OCI-LY7 (cell line): ENCODE measurements around the gene FAIM2. TPM values are rescaled to one million over a fixed set of nuclear protein-coding genes. Genes with fewer than 3 reads are reported as not detected.

Experiments used
- BruUV-seq: library from RNA; stranded (reverse); fragments of 400-500 nt; replicated peaks from 2 replicates; lab custom pipeline; 2021; lab: Mats Ljungman, UMichigan
- CTCF ChIA-PET: fragments of 300-600 bp; sonication (Branson Sonifier 250); formaldehyde crosslinking; loops from one replicate; lab custom pipeline; 2022; ENCODE audit warnings: antibody characterized with exemption; ENCODE audit not compliant: unreplicated experiment; lab: Charles Lee
- POLR2A ChIA-PET: fragments of 300-600 bp; sonication (Branson Sonifier 250); formaldehyde crosslinking; loops from one replicate; lab custom pipeline; 2022; ENCODE audit warnings: antibody characterized with exemption; lab: Charles Lee
- DNase-seq: peaks from one replicate; pipeline ENCODE4 v3.0.0-alpha.2; 2015; ENCODE audit warnings: low spot score
- H2AFZ ChIP-seq: fragments of 200-600 bp; sonication (generic), shearing (Covaris generic); 2 replicates; pipeline ENCODE4 v1.6.1; 2014; ENCODE audit warnings: mild to moderate bottlenecking, antibody characterized with exemption, low read length, moderate library complexity
- H3K27ac ChIP-seq: fragments of 200-600 bp; sonication (generic); 2 replicates; pipeline ENCODE4 v1.5.1; 2014; ENCODE audit warnings: mixed run types, low read depth, mild to moderate bottlenecking, moderate library complexity, low read length, inconsistent platforms; ENCODE audit not compliant: poor library complexity, severe bottlenecking
- H3K36me3 ChIP-seq: fragments of 200-600 bp; sonication (generic); 2 replicates; pipeline ENCODE4 v1.6.1; 2014; ENCODE audit warnings: mild to moderate bottlenecking, antibody characterized with exemption, low read length, moderate library complexity, mixed read lengths; ENCODE audit not compliant: insufficient read depth
- H3K4me1 ChIP-seq: fragments of 200-600 bp; sonication (generic); 2 replicates; pipeline ENCODE4 v1.5.1; 2014; ENCODE audit warnings: mild to moderate bottlenecking, low read length; ENCODE audit not compliant: insufficient read depth, poor library complexity, severe bottlenecking
- H3K4me2 ChIP-seq: fragments of 200-600 bp; sonication (generic); 2 replicates; pipeline ENCODE4 v1.6.1; 2014; ENCODE audit warnings: mild to moderate bottlenecking, low read length
- H3K4me3 ChIP-seq: fragments of 200-600 bp; sonication (generic); 2 replicates; pipeline ENCODE4 v1.5.1; 2014; ENCODE audit warnings: mild to moderate bottlenecking, low read depth, low read length; ENCODE audit not compliant: poor library complexity, severe bottlenecking
- H3K79me2 ChIP-seq: fragments of 200-600 bp; sonication (generic); 2 replicates; pipeline ENCODE4 v1.6.1; 2016; ENCODE audit warnings: low read depth, mild to moderate bottlenecking, low read length, moderate library complexity, mixed read lengths; ENCODE audit not compliant: insufficient read depth
- H3K9me2 ChIP-seq: fragments of 200-600 bp; sonication (generic); 2 replicates; pipeline ENCODE4 v1.6.1; 2016; ENCODE audit warnings: mild to moderate bottlenecking, low read length, mixed read lengths; ENCODE audit not compliant: insufficient read depth
- H3K9me3 ChIP-seq: fragments of 200-600 bp; sonication (generic); 2 replicates; pipeline ENCODE4 v1.6.1; 2014; ENCODE audit warnings: mild to moderate bottlenecking, mixed run types, low read length, mixed read lengths
- H4K20me1 ChIP-seq: fragments of 200-600 bp; sonication (generic); 2 replicates; pipeline ENCODE4 v1.6.1; 2014; ENCODE audit warnings: mild to moderate bottlenecking, antibody characterized with exemption, low read length, moderate library complexity, mixed read lengths; ENCODE audit not compliant: insufficient read depth
- CTCF ChIP-seq: fragments of 200-600 bp; sonication (generic); conservative IDR thresholded peaks from 2 replicates; pipeline ENCODE4 v1.5.1; 2014; ENCODE audit warnings: mild to moderate bottlenecking, antibody characterized with exemption, low read length, moderate library complexity, mixed read lengths
- EZH2phosphoT487 ChIP-seq: fragments of 200-600 bp; sonication (generic); IDR thresholded peaks from 2 replicates; pipeline ENCODE4 v1.6.1; 2018; ENCODE audit warnings: low read depth, borderline replicate concordance, mild to moderate bottlenecking, mixed run types, antibody characterized with exemption, low read length, moderate library complexity, mixed read lengths
- intact Hi-C: fragments of 100-400 bp; cut with micrococcal nuclease; formaldehyde crosslinking; loops from one replicate; pipeline ENCODE4 v1.10.0; 2022; ENCODE audit not compliant: unreplicated experiment
- total RNA-seq, 2 experiments: library from RNA; depleted of rRNA in 1 of 2; stranded (reverse); fragments of >200 nt in 1 of 2; shearing (Covaris generic) in 1 of 2; gene quantifications; 2 replicates each; pipeline ENCODE4 v1.2.3, GENCODE V29; 2014 to 2022

FAIM2 gene
- total RNA-seq, 2 experiments from 2014 or later, result 0.10 TPM; not detected in 1

- no peak for DNase-seq
- POLR2A ChIA-PET, result interaction anchor here (0.9 kb wide), 1 partner anchor 229 kb away, joined by 8 read pairs; no protein-coding TSS in a partner anchor
- Histone ChIP-seq H3K4me2 (no peak overlapping the region), H3K27ac (no peak overlapping the region), H3K9me2 (no peaks in the 10 kb centered on the region), H3K79me2 (no peaks in the 10 kb centered on the region), H3K9me3 (no peaks in the 10 kb centered on the region), H3K4me1 (no peaks in the 10 kb centered on the region), H4K20me1 (no peaks in the 10 kb centered on the region), H3K4me3 (no peak overlapping the region), H3K36me3 (no peaks in the 10 kb centered on the region), H2AFZ (no peak overlapping the region)
- no peak for TF ChIP-seq CTCF
- no peak for TF ChIP-seq EZH2phosphoT487
- intact Hi-C loops, result no loop called here
- no TSS peak for BruUV-seq
- CTCF ChIA-PET, result no interaction called here
Observed at GRCh38 chr12:49910331-49911212, 6.9 kb upstream of the FAIM2 start.

- Histone ChIP-seq H3K9me3 (no peaks in the 10 kb centered on the region), H4K20me1 (no peaks in the 10 kb centered on the region), H3K4me1 (no peaks in the 10 kb centered on the region), H3K79me2 (no peaks in the 10 kb centered on the region), H3K36me3 (no peaks in the 10 kb centered on the region), H3K4me3 (no peak overlapping the region), H2AFZ (no peak overlapping the region), H3K9me2 (no peaks in the 10 kb centered on the region), H3K27ac (no peak overlapping the region), H3K4me2 (no peak overlapping the region)
- TF ChIP-seq EZH2phosphoT487 (no peak), CTCF (no peak)
- DNase-seq, result no peak
- intact Hi-C loops, result no loop called here
- no TSS peak for BruUV-seq
- CTCF ChIA-PET, result no interaction called here
- POLR2A ChIA-PET, result interaction anchor here (0.9 kb wide), 1 partner anchor 230 kb away, joined by 8 read pairs; no protein-coding TSS in a partner anchor
Observed at GRCh38 chr12:49909826-49910225, 6.1 kb upstream of the FAIM2 start.

- Histone ChIP-seq H3K79me2 (no peaks in the 10 kb centered on the region), H4K20me1 (no peaks in the 10 kb centered on the region), H3K9me2 (no peaks in the 10 kb centered on the region), H3K4me1 (no peaks in the 10 kb centered on the region), H3K4me3 (no peak overlapping the region), H2AFZ (no peak overlapping the region), H3K27ac (no peak overlapping the region), H3K36me3 (no peaks in the 10 kb centered on the region), H3K9me3 (no peaks in the 10 kb centered on the region), H3K4me2 (no peak overlapping the region)
- no peak for DNase-seq
- ChIA-PET POLR2A (interaction anchor here (0.5 to 0.9 kb wide), 2 partner anchors 231 to 1223 kb away, joined by 4 to 8 read pairs; no protein-coding TSS in a partner anchor), CTCF (no interaction called here)
- intact Hi-C loops, result no loop called here
- no TSS peak for BruUV-seq
- no peak for TF ChIP-seq EZH2phosphoT487
- TF ChIP-seq CTCF, result no peak
Observed at GRCh38 chr12:49909356-49909755, 5.7 kb upstream of the FAIM2 start.
